Measurements from ENCODE around the gene ADORA2A. TPM values are rescaled to one million over a fixed set of nuclear protein-coding genes. Genes with fewer than 3 reads are reported as not detected.

Gene ADORA2A
- total RNA-seq, 2 donors from 2014 or later, result 5.9 to 7.1 TPM

DNA sequence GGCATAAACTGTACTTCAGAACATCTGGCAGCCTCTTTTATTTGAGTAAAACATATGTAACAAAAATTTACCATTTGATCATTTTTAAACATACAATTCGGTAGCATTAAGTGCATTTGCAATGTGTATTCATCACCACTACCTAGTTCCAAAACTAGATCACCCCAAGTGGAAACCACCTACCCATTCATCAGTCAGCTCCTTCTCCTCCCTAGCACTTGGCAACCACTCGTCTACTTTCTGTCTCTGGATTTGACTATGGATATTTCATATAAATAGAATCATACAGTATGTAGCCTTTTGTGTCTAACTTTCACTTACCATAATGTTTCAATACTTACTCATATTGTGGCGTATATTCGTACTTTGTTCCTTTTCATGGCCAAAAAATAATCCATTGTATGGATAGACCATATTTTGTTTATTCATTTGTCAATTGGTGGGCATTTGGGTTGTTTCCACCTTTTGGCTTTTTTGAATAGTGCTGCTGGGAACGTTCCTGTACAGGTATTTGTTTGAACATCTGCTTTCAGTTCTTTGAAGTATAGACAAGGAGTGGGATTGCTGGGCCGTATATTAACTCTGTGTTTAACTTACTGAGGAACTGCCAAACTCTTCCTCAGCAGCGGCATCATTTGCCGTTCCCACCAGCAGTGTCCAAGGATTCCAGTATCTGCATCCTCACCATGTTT, 27.2 kb upstream of the ADORA2A start:
- TF ChIP-seq, protein P1, sequence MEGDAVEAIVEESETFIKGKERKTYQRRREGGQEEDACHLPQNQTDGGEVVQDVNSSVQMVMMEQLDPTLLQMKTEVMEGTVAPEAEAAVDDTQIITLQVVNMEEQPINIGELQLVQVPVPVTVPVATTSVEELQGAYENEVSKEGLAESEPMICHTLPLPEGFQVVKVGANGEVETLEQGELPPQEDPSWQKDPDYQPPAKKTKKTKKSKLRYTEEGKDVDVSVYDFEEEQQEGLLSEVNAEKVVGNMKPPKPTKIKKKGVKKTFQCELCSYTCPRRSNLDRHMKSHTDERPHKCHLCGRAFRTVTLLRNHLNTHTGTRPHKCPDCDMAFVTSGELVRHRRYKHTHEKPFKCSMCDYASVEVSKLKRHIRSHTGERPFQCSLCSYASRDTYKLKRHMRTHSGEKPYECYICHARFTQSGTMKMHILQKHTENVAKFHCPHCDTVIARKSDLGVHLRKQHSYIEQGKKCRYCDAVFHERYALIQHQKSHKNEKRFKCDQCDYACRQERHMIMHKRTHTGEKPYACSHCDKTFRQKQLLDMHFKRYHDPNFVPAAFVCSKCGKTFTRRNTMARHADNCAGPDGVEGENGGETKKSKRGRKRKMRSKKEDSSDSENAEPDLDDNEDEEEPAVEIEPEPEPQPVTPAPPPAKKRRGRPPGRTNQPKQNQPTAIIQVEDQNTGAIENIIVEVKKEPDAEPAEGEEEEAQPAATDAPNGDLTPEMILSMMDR (IDR thresholded peaks at IDR 0.05), result no peak
- peak overlapping the region in 1 of 2 donors; percentile 40 for H3K4me3 ChIP-seq
- peak overlapping the region; percentile 83 to 96 for H3K27ac ChIP-seq
- peaks cover 0 to 59% of the 10 kb centered on the region in 2 donors for H3K4me1 ChIP-seq
- DNase-seq (ENCODE audit: low spot score), result no peak
- H3K36me3 ChIP-seq, result peaks cover 26% of the 10 kb centered on the region
- H3K27me3 ChIP-seq, result no peaks in the 10 kb centered on the region
- no peaks in the 10 kb centered on the region for H3K9me3 ChIP-seq

DNA sequence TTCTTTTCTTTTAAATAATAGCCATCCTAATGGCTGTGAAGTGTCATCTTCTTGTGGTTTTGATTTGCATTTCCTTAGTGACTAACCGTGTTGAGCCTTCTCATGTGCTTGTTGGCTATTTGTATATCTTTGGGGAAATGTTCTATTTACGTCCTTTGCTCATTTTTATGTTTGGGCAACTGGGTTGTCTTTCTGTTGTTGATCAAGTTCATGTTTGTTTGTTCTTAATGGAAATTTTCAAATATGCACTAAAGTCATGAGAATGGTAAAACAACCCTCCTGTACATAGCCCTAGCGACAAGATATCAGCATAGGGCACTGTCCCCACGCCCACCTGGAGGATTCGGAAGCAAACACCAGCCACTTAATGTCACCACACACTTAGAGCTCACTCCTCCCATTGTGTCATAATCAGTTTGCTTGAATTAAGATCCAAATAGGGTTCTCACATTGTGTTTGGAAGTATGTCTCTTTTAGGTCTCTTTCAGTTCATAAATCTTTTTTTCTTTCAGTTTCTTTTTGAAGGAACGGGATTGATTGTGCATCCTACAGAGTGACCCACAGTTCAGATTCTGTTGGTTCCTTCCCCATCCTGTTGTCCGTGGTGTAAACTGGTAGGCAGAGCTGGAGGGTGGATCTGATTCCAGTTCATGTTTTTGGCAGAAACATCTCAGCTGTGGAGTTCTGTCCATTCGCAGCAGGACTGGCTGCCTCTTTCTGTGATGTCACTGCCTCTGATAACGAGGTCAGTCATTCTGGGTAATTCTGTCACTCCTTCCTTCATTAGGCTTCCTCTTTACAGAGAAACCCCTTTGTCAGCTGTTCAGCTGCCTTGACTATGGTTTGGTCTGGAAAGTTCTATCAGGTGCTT, 26.4 kb upstream of the ADORA2A start:
- Histone ChIP-seq H3K27me3 (no peaks in the 10 kb centered on the region), H3K27ac (peak overlapping the region; percentile 83 to 96), H3K36me3 (peaks cover 26% of the 10 kb centered on the region), H3K4me1 (peaks cover 0 to 65% of the 10 kb centered on the region in 2 donors), H3K4me3 (peak overlapping the region; percentile 9 to 40), H3K9me3 (no peaks in the 10 kb centered on the region)
- TF ChIP-seq, protein P1 (IDR thresholded peaks at IDR 0.05), result no peak
- DNase-seq (ENCODE audit: low spot score), result no peak

DNA sequence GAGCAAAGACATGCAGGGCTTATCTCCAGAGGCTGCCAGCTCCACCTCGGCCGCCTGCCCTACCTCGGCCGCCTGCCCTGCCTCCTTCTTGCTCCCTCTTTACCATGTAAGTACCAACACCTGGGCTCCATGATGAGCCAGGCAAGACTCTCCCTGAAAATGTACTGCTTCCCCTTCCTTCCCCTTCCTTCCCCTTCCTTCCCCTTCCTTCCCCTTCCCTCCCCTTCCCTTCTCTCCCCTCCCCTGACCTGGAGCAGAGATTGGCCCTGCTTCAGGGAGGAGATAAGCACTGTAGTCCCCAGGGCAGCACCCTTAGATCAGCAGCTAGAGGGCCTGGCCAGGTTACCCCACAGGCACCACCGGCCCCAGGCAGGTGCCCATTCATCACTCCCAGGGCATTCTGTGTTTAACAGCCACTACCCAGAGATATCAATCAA, 25.4 kb upstream of the ADORA2A start:
- Histone ChIP-seq H3K36me3 (peaks cover 18% of the 10 kb centered on the region), H3K27ac (peak overlapping the region; percentile 83 to 96), H3K4me1 (peaks cover 0 to 75% of the 10 kb centered on the region in 2 donors), H3K27me3 (no peaks in the 10 kb centered on the region), H3K9me3 (no peaks in the 10 kb centered on the region), H3K4me3 (peak overlapping the region; percentile 18 to 40)
- no peak for DNase-seq (ENCODE audit: low spot score)
- TF ChIP-seq, protein P1 (IDR thresholded peaks at IDR 0.05), result no peak

DNA sequence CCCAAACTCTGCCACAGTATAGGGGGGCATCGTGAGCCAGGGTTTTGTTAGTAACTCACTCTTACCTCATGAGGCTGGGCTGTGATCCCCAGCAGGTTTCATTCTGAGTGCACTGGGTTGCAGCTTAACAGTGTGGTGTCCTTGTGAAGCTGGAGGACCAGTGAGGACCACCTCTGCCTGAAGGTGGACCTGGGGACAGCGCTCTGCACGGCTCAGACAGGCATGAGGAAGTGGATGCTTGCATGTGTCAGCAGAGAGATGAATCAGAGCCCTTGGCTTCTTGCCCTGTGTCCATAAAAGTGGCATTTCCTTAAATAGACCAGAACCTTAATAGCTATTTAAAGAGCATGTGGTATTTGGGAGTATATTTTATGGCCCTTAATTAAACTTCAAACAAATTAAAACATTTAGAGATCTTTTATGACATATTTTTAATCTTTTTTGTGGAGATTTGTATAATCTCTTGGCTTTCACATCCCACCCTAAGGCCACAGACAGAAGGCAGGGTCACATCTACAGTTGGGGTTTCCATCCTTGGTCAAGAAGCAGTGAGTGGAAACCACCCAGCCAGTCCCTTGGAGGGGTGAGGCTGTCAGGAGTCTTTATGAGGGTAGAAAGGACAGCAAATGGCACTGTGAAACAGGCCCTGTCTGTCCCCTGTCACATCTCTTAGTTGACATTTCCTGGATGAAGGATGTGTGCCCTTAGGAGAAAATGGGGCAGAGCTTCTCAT, 24.8 kb upstream of the ADORA2A start:
- peak; percentile 91 for DNase-seq (ENCODE audit: low spot score)
- TF ChIP-seq, protein P1 (IDR thresholded peaks at IDR 0.05), result no peak
- peak overlapping the region; percentile 18 to 40 for H3K4me3 ChIP-seq
- no peaks in the 10 kb centered on the region for H3K9me3 ChIP-seq
- peaks cover 0 to 82% of the 10 kb centered on the region in 2 donors for H3K4me1 ChIP-seq
- peaks cover 11% of the 10 kb centered on the region for H3K36me3 ChIP-seq
- no peaks in the 10 kb centered on the region for H3K27me3 ChIP-seq
- H3K27ac ChIP-seq, result peak overlapping the region; percentile 83 to 96

DNA sequence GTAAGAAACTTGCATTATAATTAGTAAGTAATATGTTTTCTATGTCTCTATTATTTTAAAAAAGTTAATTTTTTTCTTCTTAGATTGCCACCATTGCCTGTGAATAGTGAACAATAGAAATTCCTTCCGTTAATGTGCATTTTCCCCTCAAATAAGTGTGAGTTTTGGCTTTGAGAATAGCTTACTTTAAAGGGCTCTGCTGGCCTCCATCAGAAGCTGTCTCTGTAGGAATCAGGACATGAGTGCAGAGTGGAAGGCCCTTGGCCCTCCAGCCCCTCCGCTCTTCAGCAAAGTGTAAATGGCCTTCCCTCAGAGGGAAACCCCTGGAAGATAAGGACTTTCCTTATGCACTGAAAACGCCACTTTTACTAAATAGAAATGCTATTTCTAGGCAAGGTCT, 24.1 kb upstream of the ADORA2A start:
- H3K36me3 ChIP-seq, result peaks cover 9% of the 10 kb centered on the region
- no peak overlapping the region for H3K4me3 ChIP-seq
- TF ChIP-seq, protein P1 (IDR thresholded peaks at IDR 0.05), result no peak
- H3K27ac ChIP-seq, result peak overlapping the region; percentile 83 to 96
- H3K27me3 ChIP-seq, result no peaks in the 10 kb centered on the region
- no peak for DNase-seq (ENCODE audit: low spot score)
- H3K9me3 ChIP-seq, result no peaks in the 10 kb centered on the region
- H3K4me1 ChIP-seq, result peaks cover 0 to 83% of the 10 kb centered on the region in 2 donors

Measured in right atrium auricular region (tissue), 2 donors.